ENCODE measurements around the gene REG3A.

The REG3A gene

DNA sequence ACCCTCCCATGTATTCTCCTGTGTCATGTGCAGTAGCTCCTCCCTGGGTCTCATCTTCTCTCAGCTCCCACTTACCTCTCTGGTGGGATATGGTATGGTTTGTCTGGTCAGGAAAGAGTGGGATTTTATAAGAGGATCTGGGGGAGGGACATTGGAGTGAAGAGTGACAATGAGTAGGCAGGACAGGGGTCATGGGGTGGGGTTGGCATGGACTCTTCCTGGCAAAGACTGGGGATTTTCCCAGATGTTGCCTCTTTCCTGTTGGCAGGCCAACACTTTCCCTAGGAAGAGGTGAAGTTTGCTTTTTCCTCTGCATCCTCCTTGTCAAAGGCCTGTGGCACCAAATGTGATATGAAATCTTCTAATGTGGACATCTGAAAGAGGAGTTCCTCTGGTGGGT lies at the start of gene REG3A:
Gene REG3A (minus strand): TSS at position 101 of the 400 bp plus-strand sequence. CDS start 348 bp downstream, outside the sequence.
- DNase-seq (ENCODE audit: low spot score) = no peak

- no peak for DNase-seq (ENCODE audit: low spot score)
Observed at GRCh38 chr2:79200762-79201161, 41.2 kb upstream of the REG3A start.

GRCh38 chr2:79191816-79192215 lies 32.3 kb upstream of the REG3A start:
- DNase-seq (ENCODE audit: low spot score) = no peak

- DNase-seq (ENCODE audit: low spot score) = no peak
Observed at GRCh38 chr2:79191081-79191480, 31.5 kb upstream of the REG3A start.

DNA sequence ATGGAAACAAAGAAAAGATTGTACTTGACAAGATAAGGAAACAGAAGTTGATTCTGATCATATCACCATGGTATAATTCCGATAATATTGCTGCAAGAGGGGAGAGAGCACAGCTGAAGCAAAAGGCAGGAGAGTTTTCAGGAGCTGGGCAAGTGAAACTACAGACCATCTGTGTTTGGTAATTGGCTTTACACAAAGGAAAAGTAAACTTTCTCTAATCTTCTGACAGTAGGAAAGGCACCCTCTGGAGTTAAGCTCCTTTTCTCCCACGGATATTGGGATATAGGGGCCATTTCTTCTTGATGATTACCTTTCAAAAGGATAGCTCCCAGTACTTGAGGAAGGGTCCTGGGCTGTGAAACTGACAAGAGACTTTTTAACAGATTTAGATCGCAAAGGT lies 29.9 kb upstream of the REG3A start:
- DNase-seq (ENCODE audit: low spot score) = no peak

DNA sequence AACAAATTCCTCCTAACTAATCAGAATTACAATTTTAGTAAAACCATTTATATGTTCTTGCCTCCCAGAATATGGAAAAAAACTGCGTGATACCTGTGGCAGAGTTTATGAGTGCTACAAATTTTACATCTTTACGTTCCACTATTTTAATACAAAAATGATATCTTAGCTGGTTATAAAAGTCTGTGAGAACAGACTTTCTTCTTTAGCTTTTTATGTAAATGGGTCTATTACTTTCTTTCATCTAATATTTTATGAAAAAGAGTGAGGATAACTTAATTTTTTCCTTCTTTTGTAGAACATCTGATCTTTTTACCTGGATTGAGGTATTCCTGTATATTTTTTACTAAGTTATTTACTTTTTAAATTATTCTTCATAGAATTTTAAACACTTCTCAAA lies 22.1 kb upstream of the REG3A start:
- no peak for DNase-seq (ENCODE audit: low spot score)

DNA sequence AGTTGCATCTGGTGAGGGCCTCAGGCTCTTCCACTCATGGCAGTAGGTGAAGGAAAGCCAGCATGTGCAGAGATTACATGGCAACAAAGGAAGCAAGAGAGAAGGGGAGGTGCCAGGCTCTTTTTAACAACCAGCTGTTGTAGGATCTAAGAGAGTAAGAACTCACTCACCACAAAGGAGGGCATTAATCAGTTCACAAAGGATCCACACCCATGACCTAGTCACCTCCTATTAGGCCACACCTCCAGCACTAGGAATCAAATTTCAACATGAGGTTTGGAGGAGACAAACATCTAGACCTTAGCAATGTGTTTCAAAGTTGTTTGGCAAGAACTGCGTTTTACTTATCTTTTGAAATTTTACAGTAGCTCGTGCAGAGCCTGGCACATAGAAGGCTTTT lies 20.5 kb upstream of the REG3A start:
- DNase-seq (ENCODE audit: low spot score) = no peak

GRCh38 chr2:79179036-79179435 lies 19.5 kb upstream of the REG3A start:
- DNase-seq (ENCODE audit: low spot score) = no peak

DNA sequence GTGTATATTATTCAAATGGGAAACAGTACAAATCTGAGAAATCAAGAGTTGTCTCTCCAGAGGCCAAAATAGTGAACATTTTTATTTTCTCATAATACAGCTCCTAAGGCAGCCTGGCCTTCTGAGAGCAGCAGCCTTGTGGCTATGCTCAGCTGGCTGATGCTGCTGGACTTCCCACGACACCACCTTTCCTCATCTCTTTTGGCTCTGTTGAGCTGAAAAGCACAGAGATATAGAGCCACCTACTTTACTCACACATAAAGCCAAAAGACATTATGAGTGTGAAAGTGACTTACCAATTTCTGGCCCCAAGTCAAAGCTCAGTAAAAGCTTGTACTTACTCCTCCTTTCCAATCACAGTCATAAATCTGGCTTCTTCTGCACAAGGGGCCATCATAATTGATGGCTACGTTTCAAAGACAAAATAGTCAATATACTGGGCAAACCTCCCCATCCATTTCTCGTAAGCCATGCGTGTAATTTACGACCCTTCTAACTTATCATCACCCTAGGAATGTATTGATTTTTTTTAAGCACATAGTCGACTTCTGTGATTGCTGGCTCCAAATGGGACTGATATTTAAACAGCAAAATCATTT lies 18.6 kb upstream of the REG3A start:
- DNase-seq (ENCODE audit: low spot score) = no peak

DNA sequence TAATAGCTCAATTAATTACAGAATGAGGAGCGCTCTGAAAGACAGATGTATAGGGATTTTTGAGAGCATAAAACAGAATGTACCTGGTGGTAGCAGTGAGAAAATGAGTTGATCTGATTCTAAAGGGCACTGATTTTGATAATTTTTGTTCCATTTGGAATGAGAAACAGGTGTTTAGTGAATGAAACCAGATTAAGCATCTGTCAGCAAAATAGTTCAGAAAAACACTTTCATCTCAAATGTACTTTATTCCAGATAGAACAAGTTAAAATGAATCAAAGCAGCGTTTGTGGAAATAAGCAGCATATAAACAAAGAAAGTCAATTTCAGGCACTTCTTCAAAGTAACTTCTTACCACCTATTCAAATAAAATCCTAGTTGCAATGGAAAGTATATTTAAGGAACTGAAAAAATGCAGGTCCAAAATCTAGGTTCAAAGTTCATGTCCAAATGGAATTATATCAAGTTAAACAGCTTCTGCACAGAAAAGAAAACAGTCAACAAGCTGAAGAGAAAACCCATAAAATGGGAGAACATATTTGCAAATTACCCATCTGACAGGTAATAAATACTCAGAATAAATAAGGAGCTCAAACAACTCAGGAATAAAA lies 11.9 kb upstream of the REG3A start:
- DNase-seq (ENCODE audit: low spot score) = no peak

DNA sequence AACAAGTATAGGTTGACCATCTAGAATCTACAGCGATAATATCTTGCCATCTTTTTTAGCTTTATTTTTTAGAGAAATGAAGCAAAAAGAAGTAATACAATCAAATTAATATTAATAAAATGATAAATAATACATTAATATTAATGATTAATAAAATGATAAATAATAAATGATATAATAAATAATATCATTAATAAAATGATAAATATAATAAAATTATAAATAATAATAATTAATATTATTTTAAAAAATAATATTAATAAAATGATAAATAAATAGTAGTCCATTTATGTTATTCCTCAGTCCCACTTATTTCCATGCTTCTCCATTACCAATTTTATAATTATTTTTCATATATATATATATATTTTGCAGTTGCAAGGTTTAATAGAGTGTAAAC lies 3.2 kb upstream of the REG3A start:
- no peak for DNase-seq (ENCODE audit: low spot score)

- no peak for DNase-seq (ENCODE audit: low spot score)
Observed at GRCh38 chr2:79162132-79162531, 2.6 kb upstream of the REG3A start.

DNA sequence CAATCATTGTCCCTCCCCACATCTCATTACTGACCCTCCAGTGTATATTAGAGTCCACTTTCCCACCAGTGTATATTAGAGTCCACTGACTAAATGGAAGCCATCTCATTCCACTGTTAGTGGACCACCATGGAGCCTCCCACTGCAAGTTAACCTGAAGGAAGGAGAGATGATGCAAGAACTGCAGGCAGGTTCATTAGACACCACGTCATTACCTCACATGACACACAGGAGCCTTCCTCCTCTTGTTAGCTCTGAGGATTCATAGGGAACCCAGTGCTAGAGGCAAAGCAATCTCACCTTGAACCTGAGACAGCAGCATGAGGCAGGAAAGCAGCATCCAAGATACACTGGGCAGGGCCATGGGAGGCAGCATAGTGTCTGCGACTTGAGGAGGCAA lies 523 bp downstream of the REG3A start:
- DNase-seq (ENCODE audit: low spot score) = no peak

DNA sequence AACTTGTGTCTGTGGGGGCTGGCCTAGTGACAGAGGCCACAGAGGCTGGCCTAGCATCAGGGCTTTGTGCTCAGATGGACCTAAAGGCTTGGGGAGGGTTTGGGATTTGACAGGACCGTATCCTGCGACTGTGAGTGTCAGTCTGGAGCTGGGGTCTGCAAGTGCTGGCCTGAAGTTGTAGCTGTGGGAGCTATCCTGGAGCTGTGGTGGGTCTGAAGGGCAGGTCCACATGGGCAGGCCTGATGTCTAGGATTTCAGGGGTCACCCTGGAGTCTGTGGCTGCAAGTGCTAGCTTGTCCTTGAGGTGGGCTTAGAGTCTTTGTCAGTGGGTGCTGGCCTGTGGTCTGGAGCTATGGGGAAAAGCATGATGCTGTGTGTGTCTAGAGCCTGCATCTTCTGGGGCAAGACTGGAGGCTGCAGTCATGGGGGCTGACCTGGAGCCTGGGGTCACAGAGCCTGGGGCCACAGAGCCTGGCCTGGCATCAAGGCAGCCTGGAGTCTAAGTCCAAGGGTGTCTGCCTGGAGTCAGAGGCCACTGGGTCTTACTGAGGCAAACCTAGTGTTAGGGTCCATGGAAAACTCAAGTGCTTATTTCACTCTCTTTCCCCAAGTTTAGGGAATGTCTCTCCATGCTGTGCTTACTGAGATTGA lies 3.6 kb downstream of the REG3A start:
- DNase-seq (ENCODE audit: low spot score) = no peak

- DNase-seq (ENCODE audit: low spot score) = no peak
Observed at GRCh38 chr2:79139423-79139822, 20.1 kb downstream of the REG3A start.

- no peak for DNase-seq (ENCODE audit: low spot score)
Observed at GRCh38 chr2:79138385-79138784, 21.2 kb downstream of the REG3A start.

DNA sequence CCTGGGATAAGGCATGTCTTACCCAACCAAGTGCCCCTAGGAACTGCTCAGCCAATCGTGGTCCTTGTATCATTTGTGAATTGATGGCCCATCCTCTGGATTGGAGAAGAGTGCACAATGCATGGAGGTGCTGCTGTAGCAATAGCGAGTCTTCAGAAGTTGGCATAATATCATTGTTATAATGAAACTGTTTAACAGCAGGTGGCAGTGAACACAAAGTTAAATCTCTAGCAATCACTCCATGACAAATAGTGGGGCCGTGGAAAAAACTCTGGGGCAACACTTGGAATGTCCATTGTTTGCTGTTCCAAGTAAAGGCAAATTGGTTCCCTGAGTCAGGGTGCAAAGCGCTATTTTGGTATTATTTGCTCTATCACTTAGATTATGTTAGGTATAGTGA lies 27.9 kb downstream of the REG3A start:
- DNase-seq (ENCODE audit: low spot score) = no peak

GRCh38 chr2:79129804-79130203 lies 29.7 kb downstream of the REG3A start:
- no peak for DNase-seq (ENCODE audit: low spot score)

DNA sequence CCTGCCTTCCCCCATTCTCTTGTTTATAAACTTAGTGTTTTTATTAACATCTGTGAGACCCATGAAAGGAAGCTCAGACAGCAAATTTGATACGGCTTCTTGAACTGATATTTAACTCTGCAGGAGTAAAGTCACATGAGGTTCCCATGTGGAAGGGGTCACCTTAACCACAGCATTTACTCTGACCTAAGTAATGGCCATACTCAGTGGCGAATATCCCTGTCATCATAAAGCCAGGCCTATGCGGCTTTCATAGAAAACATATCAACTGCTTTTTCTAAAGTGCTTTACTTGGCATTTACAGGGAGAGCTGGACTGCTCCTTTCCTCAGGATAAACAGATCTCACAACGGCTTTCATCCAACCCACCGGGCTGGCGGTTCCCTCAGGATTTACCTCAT lies 30.3 kb downstream of the REG3A start:
- DNase-seq (ENCODE audit: low spot score) = no peak

DNA sequence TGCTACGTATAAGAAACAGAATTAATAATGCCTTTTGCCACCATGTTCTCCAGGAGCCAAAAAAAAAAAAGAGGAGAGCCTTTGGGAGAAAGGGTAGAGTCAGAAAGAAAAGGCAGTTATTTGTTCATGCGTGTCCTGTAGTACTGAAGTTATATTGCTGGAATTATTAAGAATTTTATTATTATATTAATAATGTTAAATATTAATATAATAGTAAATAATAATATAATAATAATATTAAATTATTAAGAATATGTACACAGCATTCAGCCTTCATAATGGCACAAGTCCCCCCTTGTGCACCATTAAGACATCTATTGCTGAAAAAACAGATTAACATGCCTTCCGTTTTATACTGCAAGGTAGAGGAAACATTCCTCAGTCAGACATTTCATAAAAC lies 31.1 kb downstream of the REG3A start:
- no peak for DNase-seq (ENCODE audit: low spot score)

- DNase-seq (ENCODE audit: low spot score) = no peak
Observed at GRCh38 chr2:79125721-79125985, 33.9 kb downstream of the REG3A start.

GRCh38 chr2:79124907-79125720 lies 34.4 kb downstream of the REG3A start:
- DNase-seq (ENCODE audit: low spot score) = no peak

DNA sequence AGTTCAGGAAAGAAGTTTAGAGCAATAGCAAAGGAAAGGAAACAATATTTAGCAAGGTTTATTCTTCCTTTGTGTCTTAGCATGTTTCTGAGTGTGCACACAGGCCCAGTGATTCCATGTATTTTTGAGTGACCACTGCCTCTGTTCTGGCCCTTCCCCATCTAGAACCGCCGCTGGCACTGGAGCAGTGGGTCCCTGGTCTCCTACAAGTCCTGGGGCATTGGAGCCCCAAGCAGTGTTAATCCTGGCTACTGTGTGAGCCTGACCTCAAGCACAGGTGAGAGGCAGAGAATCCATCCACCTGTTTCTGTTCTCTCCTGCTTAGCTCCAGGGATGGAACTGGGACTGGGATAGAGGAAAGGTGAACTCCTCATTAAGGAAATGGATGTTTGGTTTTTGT lies 36.9 kb downstream of the REG3A start:
- no peak for DNase-seq (ENCODE audit: low spot score)
